ENCODE results near the gene CDKL5.
A peak's percentile ranks its signal among the peaks of the same experiment; 100 is the strongest.

The CDKL5 gene

GRCh38 chrX:18674788-18675735 lies 249.7 kb downstream of the CDKL5 start:
- DNase-seq (ENCODE audit: low spot score in 2 of 2), result peak; percentile 77 to 89
- peak overlapping the region; percentile 61 for H3K4me3 Mint-ChIP-seq
- peaks cover 22% of the 10 kb centered on the region for H3K36me3 Mint-ChIP-seq
- peak; percentile 88 for ATAC-seq
- H3K27ac Mint-ChIP-seq, result peak overlapping the region; percentile 94
- peaks cover 5% of the 10 kb centered on the region for H3K4me1 Mint-ChIP-seq
- H3K9me3 Mint-ChIP-seq, result no peaks in the 10 kb centered on the region

- H3K4me3 Mint-ChIP-seq, result peak overlapping the region; percentile 61
- H3K36me3 Mint-ChIP-seq, result peaks cover 22% of the 10 kb centered on the region
- H3K27ac Mint-ChIP-seq, result no peak overlapping the region
- no peaks in the 10 kb centered on the region for H3K9me3 Mint-ChIP-seq
- no peak for ATAC-seq
- no peak for DNase-seq (ENCODE audit: low spot score in 2 of 2)
- H3K4me1 Mint-ChIP-seq, result peaks cover 5% of the 10 kb centered on the region
Measured at GRCh38 chrX:18676050-18676449, 250.6 kb downstream of the CDKL5 start.

- no peak overlapping the region for H3K27ac Mint-ChIP-seq
Measured at GRCh38 chrX:18676470-18676869, 251.1 kb downstream of the CDKL5 start.

GRCh38 chrX:18677161-18677869 lies 251.9 kb downstream of the CDKL5 start:
- no peak overlapping the region for H3K4me3 Mint-ChIP-seq
- no peaks in the 10 kb centered on the region for H3K9me3 Mint-ChIP-seq
- H3K27ac Mint-ChIP-seq, result no peak overlapping the region
- ATAC-seq (no peak), DNase-seq (ENCODE audit: low spot score in 2 of 2) (no peak)
- H3K36me3 Mint-ChIP-seq, result peaks cover 22% of the 10 kb centered on the region
- H3K4me1 Mint-ChIP-seq, result peaks cover 5% of the 10 kb centered on the region

More at GRCh38 chrX:18676470-18676869, 251.1 kb downstream of the CDKL5 start:
- H3K4me3 Mint-ChIP-seq, result no peak overlapping the region
- ATAC-seq (no peak), DNase-seq (ENCODE audit: low spot score in 2 of 2) (no peak)
- no peaks in the 10 kb centered on the region for H3K9me3 Mint-ChIP-seq
- H3K36me3 Mint-ChIP-seq, result peaks cover 22% of the 10 kb centered on the region
- H3K4me1 Mint-ChIP-seq, result peaks cover 5% of the 10 kb centered on the region

GRCh38 chrX:18681996-18682395 lies 256.6 kb downstream of the CDKL5 start:
- DNase-seq (ENCODE audit: low spot score in 2 of 2) (no peak), ATAC-seq (no peak)
- Mint-ChIP-seq H3K36me3 (no peaks in the 10 kb centered on the region), H3K4me1 (peaks cover 5% of the 10 kb centered on the region), H3K4me3 (no peak overlapping the region), H3K27ac (no peak overlapping the region), H3K9me3 (no peaks in the 10 kb centered on the region)

- H3K27ac Mint-ChIP-seq, result no peak overlapping the region
- ATAC-seq, result no peak
- peaks cover 5% of the 10 kb centered on the region for H3K4me1 Mint-ChIP-seq
Measured at GRCh38 chrX:18682979-18683387, 257.6 kb downstream of the CDKL5 start.

GRCh38 chrX:18687856-18688495 lies 262.6 kb downstream of the CDKL5 start:
- no peak overlapping the region for H3K27ac Mint-ChIP-seq
- DNase-seq (ENCODE audit: low spot score in 2 of 2), result no peak
- no peak overlapping the region for H3K4me3 Mint-ChIP-seq
- no peaks in the 10 kb centered on the region for H3K4me1 Mint-ChIP-seq
- no peaks in the 10 kb centered on the region for H3K9me3 Mint-ChIP-seq
- no peaks in the 10 kb centered on the region for H3K36me3 Mint-ChIP-seq
- ATAC-seq, result no peak

More at GRCh38 chrX:18682979-18683387, 257.6 kb downstream of the CDKL5 start:
- no peaks in the 10 kb centered on the region for H3K9me3 Mint-ChIP-seq
- DNase-seq (ENCODE audit: low spot score in 2 of 2), result no peak
- H3K36me3 Mint-ChIP-seq, result no peaks in the 10 kb centered on the region
- no peak overlapping the region for H3K4me3 Mint-ChIP-seq

GRCh38 chrX:18691431-18691830 lies 266.0 kb downstream of the CDKL5 start:
- no peak overlapping the region for H3K4me3 Mint-ChIP-seq
- H3K9me3 Mint-ChIP-seq, result no peaks in the 10 kb centered on the region
- no peaks in the 10 kb centered on the region for H3K4me1 Mint-ChIP-seq
- ATAC-seq, result no peak
- H3K36me3 Mint-ChIP-seq, result no peaks in the 10 kb centered on the region
- DNase-seq (ENCODE audit: low spot score in 2 of 2), result no peak
- H3K27ac Mint-ChIP-seq, result no peak overlapping the region

GRCh38 chrX:18692541-18692940 lies 267.1 kb downstream of the CDKL5 start:
- DNase-seq (ENCODE audit: low spot score in 2 of 2) (no peak), ATAC-seq (no peak)
- H3K36me3 Mint-ChIP-seq, result no peaks in the 10 kb centered on the region
- no peaks in the 10 kb centered on the region for H3K4me1 Mint-ChIP-seq
- no peak overlapping the region for H3K4me3 Mint-ChIP-seq
- peak overlapping the region; percentile 7 for H3K27ac Mint-ChIP-seq
- no peaks in the 10 kb centered on the region for H3K9me3 Mint-ChIP-seq

GRCh38 chrX:18696653-18697052 lies 271.2 kb downstream of the CDKL5 start:
- Mint-ChIP-seq H3K27ac (no peak overlapping the region), H3K36me3 (no peaks in the 10 kb centered on the region), H3K4me3 (no peak overlapping the region), H3K9me3 (no peaks in the 10 kb centered on the region), H3K4me1 (no peaks in the 10 kb centered on the region)
- DNase-seq (ENCODE audit: low spot score in 2 of 2) (no peak), ATAC-seq (no peak)

GRCh38 chrX:18698737-18699650 lies 273.6 kb downstream of the CDKL5 start:
- Mint-ChIP-seq H3K9me3 (no peaks in the 10 kb centered on the region), H3K4me1 (no peaks in the 10 kb centered on the region), H3K27ac (no peak overlapping the region), H3K4me3 (no peak overlapping the region), H3K36me3 (no peaks in the 10 kb centered on the region)
- no peak for DNase-seq (ENCODE audit: low spot score in 2 of 2)
- no peak for ATAC-seq

- DNase-seq (ENCODE audit: low spot score in 2 of 2), result no peak
Measured at GRCh38 chrX:18701621-18702361, 276.4 kb downstream of the CDKL5 start.

GRCh38 chrX:18702362-18703195 lies 277.2 kb downstream of the CDKL5 start:
- ATAC-seq (no peak), DNase-seq (ENCODE audit: low spot score in 2 of 2) (no peak)
- Mint-ChIP-seq H3K4me1 (no peaks in the 10 kb centered on the region), H3K27ac (no peak overlapping the region), H3K4me3 (no peak overlapping the region), H3K36me3 (no peaks in the 10 kb centered on the region), H3K9me3 (no peaks in the 10 kb centered on the region)

More at GRCh38 chrX:18701621-18702361, 276.4 kb downstream of the CDKL5 start:
- no peak overlapping the region for H3K4me3 Mint-ChIP-seq
- no peaks in the 10 kb centered on the region for H3K4me1 Mint-ChIP-seq
- H3K27ac Mint-ChIP-seq, result no peak overlapping the region
- H3K36me3 Mint-ChIP-seq, result no peaks in the 10 kb centered on the region
- no peaks in the 10 kb centered on the region for H3K9me3 Mint-ChIP-seq
- no peak for ATAC-seq

Measured in stimulated activated effector memory CD8-positive, alpha-beta T cell treated with anti-CD3 and anti-CD28 coated beads, Interleukin-12 subunit alpha, Interleukin-12 subunit beta, amount 100 ng/mL, for 72 hours (primary cell).